K562 (cell line): ENCODE data around the gene SNX10. TPM values are rescaled to one million over a fixed set of nuclear protein-coding genes. Genes with fewer than 3 reads are reported as not detected.

Experiments
- ATAC-seq: fragments of 200-7000 bp; cut with Tn5 transposase; 3 replicates; pipeline ENCODE4 v1.9.1; 2020; ENCODE audit warnings: moderate library complexity
- BruUV-seq: library from RNA; stranded (reverse); fragments of 400-500 nt; replicated peaks from 2 replicates; lab custom pipeline; 2021; lab: Mats Ljungman, UMichigan
- CTCF ChIA-PET: fragments of 300-600 bp; formaldehyde crosslinking; extraction: SDS; loops from one replicate; lab custom pipeline; 2021; ENCODE audit warnings: low intra/inter-chr PET ratio; lab: Yijun Ruan, JAX
- POLR2A ChIA-PET: fragments of 300-600, 350-650 bp; sonication (Branson Sonifier 250); formaldehyde crosslinking; extraction: SDS; loops from one replicate; lab custom pipeline; 2021; ENCODE audit warnings: antibody characterized with exemption, inconsistent platforms; lab: Yijun Ruan, JAX
- DNase-seq, 4 experiments: peaks; one replicate each; pipeline versions ENCODE4 v3.0.0 to v3.0.0-alpha.2; 2011 to 2018; ENCODE audit warnings: low spot score in 3 of 4, mixed read lengths in 3 of 4; ENCODE audit errors: extremely low read depth in 1 of 4
- FAIRE-seq: peaks from 2 replicates; lab custom pipeline; 2011; peaks lifted over from hg19 to GRCh38; lab: Jason Lieb, UNC
- H2AFZ ChIP-seq: 2 replicates; pipeline ENCODE4 v1.6.0; 2011; ENCODE audit warnings: low read depth, low read length, control low read depth, inconsistent platforms
- H3K27ac ChIP-seq: fragments of 200-600 bp; 3 replicates; pipeline ENCODE4 v1.8.0; 2011; ENCODE audit warnings: low read depth, mild to moderate bottlenecking, control low read depth, inconsistent platforms, low read length, moderate library complexity, mixed read lengths; ENCODE audit errors: extremely low read depth
- H3K27me3 ChIP-seq, 2 experiments: fragments of 300-600 bp in 1 of 2; 2 replicates in 1 of 2; 3 replicates in 1 of 2; pipeline versions ENCODE4 v1.6.0 to v1.8.0; 2011; ENCODE audit warnings: inconsistent platforms in 2 of 2, low read length in 2 of 2, mild to moderate bottlenecking in 1 of 2, mixed read lengths in 1 of 2, moderate library complexity in 1 of 2; ENCODE audit not compliant: control insufficient read depth in 2 of 2, insufficient read depth in 2 of 2
- H3K36me3 ChIP-seq: fragments of 300-600 bp; 3 replicates; pipeline ENCODE4 v1.8.0; 2011; ENCODE audit warnings: mild to moderate bottlenecking, low read length, inconsistent platforms; ENCODE audit not compliant: control insufficient read depth, insufficient read depth
- H3K4me1 ChIP-seq, 2 experiments: fragments of 200-600 bp in 1 of 2; replicated peaks in 1 of 2; 2 replicates in 1 of 2; 3 replicates in 1 of 2; pipeline versions ENCODE4 v1.5.1 to v1.8.0; 2011; ENCODE audit warnings: inconsistent platforms in 2 of 2, low read length in 2 of 2, mild to moderate bottlenecking in 1 of 2, mixed read lengths in 1 of 2, moderate library complexity in 1 of 2; ENCODE audit not compliant: control insufficient read depth in 2 of 2, insufficient read depth in 2 of 2
- H3K4me2 ChIP-seq: 2 replicates; pipeline ENCODE4 v1.6.1; 2011; ENCODE audit warnings: low read length, control low read depth, inconsistent platforms, mixed read lengths; ENCODE audit not compliant: insufficient read depth
- H3K4me3 ChIP-seq: fragments of 200-600 bp; sonication (generic), shearing (Covaris generic); 2 replicates; pipeline ENCODE4 v1.5.1; 2016; ENCODE audit warnings: control low read depth, inconsistent platforms
- H3K79me2 ChIP-seq: fragments of 200-600 bp; 3 replicates; pipeline ENCODE4 v1.8.0; 2011; ENCODE audit warnings: low read length, inconsistent platforms; ENCODE audit not compliant: control insufficient read depth, insufficient read depth
- H3K9ac ChIP-seq, 2 experiments: 2 replicates each; pipeline versions ENCODE4 v1.6.0 to v1.6.1; 2011; ENCODE audit warnings: low read depth in 2 of 2, low read length in 2 of 2, control low read depth in 1 of 2, inconsistent platforms in 1 of 2, mild to moderate bottlenecking in 1 of 2, mixed read lengths in 1 of 2; ENCODE audit not compliant: insufficient read depth in 1 of 2
- H3K9me1 ChIP-seq: one replicate; pipeline ENCODE4 v1.6.0; 2011; ENCODE audit warnings: inconsistent platforms, mild to moderate bottlenecking, low read length, moderate library complexity; ENCODE audit not compliant: control insufficient read depth, insufficient read depth
- H3K9me3 ChIP-seq: replicated peaks from 2 replicates; pipeline ENCODE4 v1.5.1; 2011; ENCODE audit warnings: low read depth, low read length, inconsistent platforms; ENCODE audit not compliant: control insufficient read depth, insufficient read depth
- H4K20me1 ChIP-seq: replicated peaks from 2 replicates; pipeline ENCODE4 v1.6.1; 2011; ENCODE audit warnings: low read length, inconsistent platforms, mixed read lengths; ENCODE audit not compliant: control insufficient read depth, insufficient read depth
- ATF1 ChIP-seq, 2 experiments: fragments of 450-650 bp in 1 of 2; IDR thresholded peaks; 2 replicates each; pipeline ENCODE4 v1.6.1; 2016; ENCODE audit warnings: missing compliant biosample characterization in 1 of 2, missing genetic modification characterization in 1 of 2
- BDP1 ChIP-seq: IDR thresholded peaks from 3 replicates; pipeline ENCODE4 v1.6.1; 2011; ENCODE audit not compliant: insufficient read length, insufficient read depth
- HNRNPLL ChIP-seq: fragments of 200-400 bp; formaldehyde crosslinking; IDR thresholded peaks from 2 replicates; pipeline ENCODE4 v1.6.1; 2017; ENCODE audit warnings: low read length, low read depth, mild to moderate bottlenecking; ENCODE audit not compliant: poor library complexity, severe bottlenecking
- LARP7 ChIP-seq: fragments of 450-650 bp; IDR thresholded peaks from 2 replicates; pipeline ENCODE4 v1.6.1; 2016
- NR2C1 ChIP-seq, 2 experiments: fragments of 450-650 bp; IDR thresholded peaks; 2 replicates each; pipeline ENCODE4 v1.6.1; 2017; ENCODE audit warnings: mild to moderate bottlenecking in 2 of 2, antibody characterized with exemption in 1 of 2, inconsistent platforms in 1 of 2, missing compliant biosample characterization in 1 of 2, missing genetic modification characterization in 1 of 2
- PHB ChIP-seq: fragments of 250-450 bp; sonication (Bioruptor Pico); IDR thresholded peaks from 2 replicates; pipeline ENCODE4 v1.5.0; 2021
- RBM17 ChIP-seq: fragments of 200-400 bp; formaldehyde crosslinking; IDR thresholded peaks from 2 replicates; pipeline ENCODE4 v1.6.1; 2017; ENCODE audit warnings: low read depth, mild to moderate bottlenecking, low read length, borderline replicate concordance
- SREBF1 ChIP-seq: fragments of 150-350 bp; IDR thresholded peaks from 2 replicates; pipeline ENCODE4 v1.6.1; 2014; ENCODE audit warnings: antibody characterized with exemption, low read depth, low read length, borderline replicate concordance
- ZFP36 ChIP-seq: fragments of 150-350 bp; IDR thresholded peaks from 2 replicates; pipeline ENCODE4 v1.6.1; 2018; ENCODE audit warnings: low read length, low read depth; ENCODE audit not compliant: partially characterized antibody
- ZNF324 ChIP-seq: fragments of 250-450 bp; sonication (Bioruptor Pico); IDR thresholded peaks from 2 replicates; pipeline ENCODE4 v1.4.0; 2020; ENCODE audit warnings: mild to moderate bottlenecking
- ZNF785 ChIP-seq: fragments of 250-450 bp; sonication (Bioruptor Pico); IDR thresholded peaks from 2 replicates; pipeline ENCODE4 v1.4.0; 2020; ENCODE audit warnings: mild to moderate bottlenecking
- WGBS: fragments of 100-300 bp; shearing (Covaris generic); methylation state at CpG from one replicate; pipeline ENCODE4 v1.1.6; 2016; ENCODE audit warnings: low coverage, mixed read lengths; ENCODE audit not compliant: insufficient coverage; ENCODE audit errors: missing lambda C conversion rate; 5-methylcytosine and 5-hydroxymethylcytosine counted together
- in situ Hi-C: fragments of 300-500 bp; cut with MboI; formaldehyde crosslinking; loops from 4 replicates; pipeline ENCODE4 v1.15.0; 2018; ENCODE audit warnings: inconsistent platforms, mixed read lengths
- intact Hi-C: fragments of 100-400 bp; cut with micrococcal nuclease; formaldehyde crosslinking; loops from 2 replicates; pipeline ENCODE4 v1.14.2; 2022
- polyA plus RNA-seq, 8 experiments: library from polyadenylated mRNA; depleted of rRNA in 4 of 8; stranded (reverse) in 5 of 8; unstranded in 3 of 8; fragments of >200 nt; fragmentation: Nextera tagmentation in 2 of 8; fragmentation: Illumina TruSeq in 1 of 8; extraction: Ambion mirVana in 2 of 8; extraction: Trizol in 1 of 8; gene quantifications; 2 replicates each; pipeline versions ENCODE4 v1.2.1 to v1.2.3, GENCODE V29; 2011 to 2014; ENCODE audit warnings: inconsistent platforms in 1 of 8, missing spikeins in 1 of 8
- total RNA-seq, 7 experiments: library from RNA; depleted of rRNA in 6 of 7; stranded (reverse); fragments of >200 nt in 6 of 7; fragmentation: Illumina TruSeq in 2 of 7; extraction: Trizol in 2 of 7; gene quantifications; 2 replicates each; pipeline versions ENCODE4 v1.2.1 to v1.2.3, GENCODE V29; 2011 to 2021; ENCODE audit warnings: low replicate concordance in 1 of 7

SNX10 gene
- total and polyA plus RNA-seq, 9 of the 15 experiments (the other 6 are each of a cell fraction or from before 2014, with no cell fraction given): 6.9 to 16.5 (median 11.5) TPM

GRCh38 chr7:26318921-26319320 is 27.3 kb downstream of the SNX10 start:
- no peaks in the 10 kb centered on the region for H3K36me3 ChIP-seq
- no peak overlapping the region for H2AFZ ChIP-seq
- in situ Hi-C loops: no loop called here
- POLR2A ChIA-PET: interaction anchor here (0.6 to 1.3 kb wide), 4 partner anchors 12 to 131 kb away, joined by 3 to 4 read pairs (median 3); no protein-coding TSS in a partner anchor
- intact Hi-C loops: no loop called here
- H3K4me1 ChIP-seq: no peaks in the 10 kb centered on the region
- FAIRE-seq (no peak), DNase-seq (no peak)
- CTCF ChIA-PET: no interaction called here
- H4K20me1 ChIP-seq: no peaks in the 10 kb centered on the region
- 38% methylated on average over 3 of the region's 3 CpGs for WGBS
- H3K27ac ChIP-seq: no peak overlapping the region
- H3K9ac ChIP-seq: no peak overlapping the region
- H3K4me2 ChIP-seq: no peak overlapping the region
- H3K79me2 ChIP-seq: no peaks in the 10 kb centered on the region
- no TSS peak for BruUV-seq
- no peak for TF ChIP-seq BDP1
- peak; percentile 17 for TF ChIP-seq ZFP36
- TF ChIP-seq, all 486 proteins: peak for 1
- Histone ChIP-seq H3K4me3 (no peak overlapping the region), H3K27me3 (no peaks in the 10 kb centered on the region), H3K9me1 (no peaks in the 10 kb centered on the region), H3K9me3 (no peaks in the 10 kb centered on the region)
- ATAC-seq: no peak

GRCh38 chr7:26319636-26320035 is 28.0 kb downstream of the SNX10 start:
- no peak overlapping the region for H2AFZ ChIP-seq
- ATAC-seq: no peak
- no TSS peak for BruUV-seq
- FAIRE-seq: no peak
- H3K9me3 ChIP-seq: no peaks in the 10 kb centered on the region
- intact Hi-C loops: no loop called here
- POLR2A ChIA-PET: interaction anchor here (0.6 to 0.9 kb wide), 4 partner anchors 115 to 186 kb away, joined by 3 read pairs; no protein-coding TSS in a partner anchor
- TF ChIP-seq ATF1 (CRISPR knock-in tag; IDR thresholded peaks at IDR 0.05) (no peak), ATF1 (tag; IDR thresholded peaks at IDR 0.05) (no peak), PHB (no peak), NR2C1 (IDR thresholded peaks at IDR 0.05) (no peak), NR2C1 (tag; IDR thresholded peaks at IDR 0.05) (no peak), SREBF1 (no peak), RBM17 (no peak), ZNF785 (CRISPR knock-in tag) (no peak), ZNF324 (CRISPR knock-in tag) (no peak), LARP7 (no peak), HNRNPLL (no peak)
- no peaks in the 10 kb centered on the region for H4K20me1 ChIP-seq
- no peak overlapping the region for H3K27ac ChIP-seq
- CTCF ChIA-PET: no interaction called here
- no peaks in the 10 kb centered on the region for H3K79me2 ChIP-seq
- H3K36me3 ChIP-seq: no peaks in the 10 kb centered on the region
- no peaks in the 10 kb centered on the region for H3K4me1 ChIP-seq
- H3K4me3 ChIP-seq: no peak overlapping the region
- H3K4me2 ChIP-seq: no peak overlapping the region
- no peaks in the 10 kb centered on the region for H3K27me3 ChIP-seq
- H3K9ac ChIP-seq: no peak overlapping the region
- 23% methylated on average over 3 of the region's 3 CpGs for WGBS
- in situ Hi-C loops: no loop called here
- no peak for DNase-seq
- H3K9me1 ChIP-seq: no peaks in the 10 kb centered on the region
